HG02943 (cell line): ENCODE data around the gene SEC11A.
"Not testable (repeated sequence)": the region's sequence is repeated elsewhere in the genome, so short reads cannot be mapped to it uniquely, and the experiment has no call there.

Source experiments
- ATAC-seq: cut with Tn5 transposase; IDR thresholded peaks from one replicate; pipeline ENCODE4 v1.9.1; 2021; ENCODE audit warnings: mild to moderate bottlenecking, low read depth, moderate library complexity; ENCODE audit not compliant: unreplicated experiment

SEC11A gene

GRCh38 chr15:84716036-84716732, at the start of gene SEC11A:
SEC11A (minus strand) TSS chr15:84716139; CDS start chr15:84716075, 64 bp downstream.
- ATAC-seq = peak; percentile 92

- ATAC-seq = no peak
These were observed 49.7 kb upstream of the SEC11A start for GRCh38 chr15:84765675-84766074.

- ATAC-seq = no peak
These were observed 49.0 kb upstream of the SEC11A start for GRCh38 chr15:84764989-84765388.

GRCh38 chr15:84764585-84764984, 48.6 kb upstream of the SEC11A start:
- no peak for ATAC-seq

DNA sequence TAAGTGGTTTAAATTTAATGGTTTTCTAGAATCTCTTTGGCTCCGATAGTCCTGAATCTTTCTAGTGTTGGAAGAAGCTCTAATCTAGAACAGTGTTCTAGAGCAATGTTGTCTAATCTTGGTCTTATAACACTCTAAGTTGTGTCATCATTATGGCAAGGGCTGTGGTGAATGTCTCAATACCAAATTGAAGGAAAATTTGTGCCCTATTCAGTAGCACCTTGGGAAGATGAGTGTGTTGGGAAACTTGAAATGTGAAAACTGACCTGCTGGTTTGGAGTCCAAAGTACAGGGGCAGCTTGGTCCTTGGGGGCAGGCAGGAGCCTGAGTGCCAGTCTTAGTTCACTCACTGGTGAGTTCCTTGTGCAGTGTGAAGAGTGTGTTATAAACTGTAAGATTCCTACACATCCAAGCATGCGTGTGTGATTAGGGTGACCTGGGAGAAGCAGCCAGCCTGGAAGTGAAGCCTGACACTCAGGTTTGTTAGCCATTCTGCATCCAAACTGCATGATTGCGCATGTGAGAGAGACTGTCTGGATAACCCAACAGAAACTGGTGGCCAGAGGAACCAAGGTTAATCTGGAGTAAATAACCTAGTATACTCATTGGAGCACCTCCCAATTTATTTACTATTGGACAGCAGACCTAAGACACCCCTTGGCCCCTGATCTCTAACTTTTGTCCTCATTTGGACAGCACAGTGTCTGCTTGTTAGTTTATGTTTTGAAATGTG, 47.1 kb upstream of the SEC11A start:
- ATAC-seq = no peak

DNA sequence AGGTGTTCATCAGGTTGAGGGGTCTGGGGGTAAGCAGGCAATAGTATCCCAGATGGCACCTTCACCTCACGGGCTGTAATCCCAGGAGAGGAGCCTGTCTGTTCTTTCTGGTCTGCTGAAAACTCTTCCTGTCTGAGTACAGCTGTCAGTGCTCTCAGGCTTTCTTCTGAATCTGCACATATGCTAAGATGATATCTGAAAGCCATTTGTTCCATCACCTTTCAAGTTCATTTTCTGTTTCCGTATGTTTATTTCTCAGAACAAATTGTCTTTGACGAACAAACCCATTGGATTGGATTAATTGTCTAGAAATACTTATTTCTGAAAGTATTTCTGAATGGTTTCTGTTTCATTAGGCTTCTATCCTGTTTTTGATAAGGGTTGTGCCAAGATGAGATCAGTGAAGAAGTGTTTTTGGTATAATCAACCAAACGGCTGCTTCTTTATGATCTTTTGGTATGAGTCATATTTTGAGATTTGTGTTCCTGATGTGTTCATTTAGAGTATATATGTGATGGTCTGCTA, 45.7 kb upstream of the SEC11A start:
- ATAC-seq = no peak

- no peak for ATAC-seq
These were observed 44.3 kb upstream of the SEC11A start for GRCh38 chr15:84760219-84760618.

GRCh38 chr15:84759018-84759417, 43.1 kb upstream of the SEC11A start:
- ATAC-seq = no peak

DNA sequence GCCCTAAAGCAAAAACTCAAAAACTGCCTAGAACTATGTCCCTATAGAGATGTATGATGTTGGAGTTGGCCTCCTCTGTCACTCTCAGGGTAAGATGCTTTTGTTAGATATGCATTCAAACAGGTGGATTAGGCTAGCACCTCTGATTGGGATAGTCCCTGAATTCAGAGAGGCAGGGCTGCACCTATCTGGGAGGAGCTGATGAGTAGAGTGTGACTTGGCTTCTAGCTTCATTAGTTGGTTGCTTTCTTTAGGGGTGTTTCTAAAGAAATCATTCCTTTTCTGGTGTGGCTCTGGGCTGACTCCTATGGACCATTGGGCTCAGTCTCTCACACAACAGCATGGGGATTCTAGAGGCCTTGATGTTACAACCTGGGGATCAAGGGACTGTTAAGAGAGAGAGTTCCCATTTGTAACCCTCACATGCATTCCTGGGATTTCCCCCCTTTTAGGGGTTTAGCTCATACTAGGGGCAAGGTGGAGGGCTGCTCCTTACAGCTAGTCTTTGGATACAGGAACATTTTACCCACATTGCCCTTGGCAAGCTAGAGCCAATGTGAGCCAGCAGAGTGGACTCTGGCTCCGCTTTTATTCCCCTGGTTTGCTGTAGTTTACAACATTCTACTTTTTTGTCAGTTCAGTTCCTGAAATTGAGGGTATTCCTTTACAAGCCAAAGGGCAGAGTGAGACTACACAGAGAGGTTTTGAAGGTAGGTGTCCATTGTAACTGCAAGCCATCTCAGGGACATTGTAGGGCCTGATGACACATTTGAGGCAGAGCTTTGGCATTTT, 40.0 kb upstream of the SEC11A start:
- no peak for ATAC-seq

GRCh38 chr15:84754889-84755288, 39.0 kb upstream of the SEC11A start:
- ATAC-seq = not testable (repeated sequence)

GRCh38 chr15:84752700-84753099, 36.8 kb upstream of the SEC11A start:
- ATAC-seq = no peak

DNA sequence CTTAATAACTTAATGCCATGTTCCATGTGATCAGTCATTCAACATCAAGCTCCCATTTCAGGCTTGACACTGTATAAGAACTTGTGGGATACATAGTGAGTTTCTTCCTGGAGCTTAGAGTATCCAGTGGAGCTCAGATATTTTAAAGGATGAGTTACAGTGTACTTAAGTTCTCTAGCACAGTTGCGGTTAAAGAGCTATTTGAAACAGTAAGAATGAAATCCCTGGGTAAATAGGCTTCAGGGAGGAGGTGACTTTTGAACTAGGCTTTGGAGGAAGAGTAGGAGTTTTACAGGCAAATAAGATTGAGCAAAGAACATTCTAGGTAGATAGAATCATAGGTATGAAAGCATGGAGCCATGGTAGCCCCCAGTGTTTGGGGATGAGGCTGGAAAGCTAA, 36.3 kb upstream of the SEC11A start:
- ATAC-seq = no peak

GRCh38 chr15:84751721-84752120, 35.8 kb upstream of the SEC11A start:
- ATAC-seq = not testable (repeated sequence)

DNA sequence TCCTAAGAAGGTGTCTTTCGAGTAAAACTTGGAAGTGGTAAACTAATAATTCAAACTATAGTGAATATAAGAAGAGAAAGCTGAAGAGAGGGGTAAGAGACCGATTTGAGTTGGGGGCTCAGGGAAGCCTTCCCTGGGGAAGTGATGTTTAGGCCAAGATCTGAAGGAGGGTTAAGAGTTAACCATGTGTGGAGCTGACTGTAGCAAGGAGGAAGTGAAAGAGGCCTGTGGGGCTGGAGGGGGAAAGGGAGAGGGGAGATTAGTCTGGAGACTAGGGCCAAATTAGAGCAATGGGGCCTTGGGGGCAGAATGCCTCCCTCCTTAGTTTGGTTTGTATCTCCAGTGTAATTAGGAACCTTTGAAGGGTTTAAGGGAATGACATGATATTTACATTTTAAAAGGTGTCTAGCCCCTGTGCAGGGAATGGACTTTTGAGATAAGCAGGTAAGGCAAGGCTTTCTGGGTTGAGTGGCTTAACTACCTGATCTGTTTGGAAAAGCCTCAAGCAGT, 34.7 kb upstream of the SEC11A start:
- ATAC-seq = no peak

DNA sequence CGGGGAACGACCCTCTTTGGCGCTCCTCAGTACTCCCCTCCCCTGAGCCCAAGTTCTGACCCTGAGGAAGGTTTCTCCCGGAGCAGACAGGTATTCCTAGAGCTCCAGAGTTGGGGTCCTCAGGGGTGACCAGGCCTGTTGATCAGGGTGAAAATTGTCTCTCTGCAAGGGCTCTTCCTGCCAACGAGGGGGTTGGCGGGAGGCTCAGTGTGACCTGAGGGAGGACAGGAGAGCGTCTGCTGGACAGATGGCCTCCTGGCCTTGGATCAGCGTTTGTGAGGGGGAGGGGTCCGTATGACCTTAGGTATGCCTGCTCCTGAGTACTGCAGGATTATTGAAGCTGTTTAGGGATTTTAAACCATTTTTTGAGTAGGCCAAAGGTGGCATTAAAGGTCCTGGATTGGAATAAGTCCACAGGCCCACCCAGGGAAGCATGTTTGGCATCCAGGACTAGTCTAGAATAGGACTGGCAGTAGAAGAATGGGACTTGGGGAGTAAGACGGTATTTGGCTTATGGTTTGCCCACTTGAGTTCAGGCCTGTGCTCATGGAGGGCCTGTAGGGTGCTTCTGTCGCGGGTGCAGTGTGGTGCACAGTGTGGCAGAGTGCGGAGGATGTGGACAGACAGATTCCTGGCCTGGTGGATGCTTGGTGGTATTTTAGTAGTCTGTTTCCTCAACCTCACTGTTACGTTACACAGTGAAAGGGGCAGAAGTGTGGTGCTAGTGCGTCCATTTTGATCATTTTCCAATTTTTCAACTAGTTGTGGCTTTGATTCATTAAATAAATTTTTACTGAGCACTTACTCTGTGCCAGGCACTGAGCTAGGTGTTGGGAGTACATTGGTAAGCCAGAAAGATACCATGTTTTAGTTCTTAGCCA, 33.4 kb upstream of the SEC11A start:
- ATAC-seq = no peak

- peak; percentile 51 for ATAC-seq
These were observed 32.6 kb upstream of the SEC11A start, which contains the start of gene ZNF592 for GRCh38 chr15:84748274-84749110. ZNF592 (plus strand) TSS chr15:84748592; CDS start chr15:84782676, 34,084 bp downstream.

- peak; percentile 40 for ATAC-seq
These were observed 31.7 kb upstream of the SEC11A start for GRCh38 chr15:84747416-84748273.

- ATAC-seq = no peak
These were observed 25.2 kb upstream of the SEC11A start for GRCh38 chr15:84741121-84741520.
